ENCODE data around the gene VSTM5. TPM values are rescaled to one million over a fixed set of nuclear protein-coding genes. Genes with fewer than 3 reads are reported as not detected.

Gene VSTM5
- total RNA-seq, 3 donors from 2014 or later, result 0.29 TPM; not detected in 2

DNA sequence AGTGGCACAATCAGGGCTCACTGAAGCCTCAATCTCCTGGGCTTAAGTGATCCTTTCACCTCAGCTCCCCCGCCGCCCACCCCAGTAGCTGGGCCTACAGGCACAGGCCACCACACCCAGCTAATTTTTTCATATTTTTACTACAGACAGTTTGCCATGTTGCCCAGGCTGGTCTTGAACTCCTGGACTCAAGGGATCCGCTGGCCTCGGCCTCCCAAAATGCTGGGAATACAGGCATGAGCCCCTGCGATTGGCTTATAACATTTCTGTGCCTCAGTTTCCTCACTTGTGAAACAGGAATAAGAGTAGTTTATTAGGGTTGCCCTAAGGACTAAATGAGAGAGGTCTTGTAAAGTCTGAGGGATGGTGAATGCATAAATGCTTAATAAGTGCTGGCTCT lies 1.2 kb downstream of the VSTM5 start:
- DNase-seq (ENCODE audit: low spot score in 2 of 2), result no peak
- TF ChIP-seq POLR2A (IDR thresholded peaks at IDR 0.05) (no peak), CTCF (IDR thresholded peaks at IDR 0.05) (no peak), POLR2AphosphoS5 (IDR thresholded peaks at IDR 0.05) (no peak)
- intact Hi-C loops (cut with DNase I; ENCODE audit: low total_unique reads), result no loop called here

DNA sequence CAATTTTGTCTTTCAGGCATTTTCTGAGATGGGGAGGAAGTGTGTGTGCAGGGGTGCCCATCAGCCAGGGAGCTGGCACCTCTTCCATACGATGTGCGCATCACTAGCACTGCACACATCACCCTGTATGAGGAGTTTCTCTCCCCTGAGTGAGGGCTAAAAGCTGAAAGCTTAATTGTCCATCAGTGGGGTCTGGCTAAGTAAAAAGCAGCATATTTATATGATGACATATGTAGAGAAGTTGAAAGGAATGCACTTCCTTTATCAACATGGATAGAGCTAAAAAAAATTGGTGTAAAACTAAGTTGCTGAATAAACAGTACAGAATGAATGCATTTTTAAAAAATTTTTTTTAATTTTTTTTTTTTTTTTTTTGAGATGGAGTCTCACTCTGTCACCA lies 4.0 kb downstream of the VSTM5 start:
- no peaks in the 10 kb centered on the region for H3K9me3 ChIP-seq
- TF ChIP-seq POLR2A (IDR thresholded peaks at IDR 0.05), result no peak
- no peak for TF ChIP-seq CTCF (IDR thresholded peaks at IDR 0.05)
- no peak for TF ChIP-seq POLR2AphosphoS5 (IDR thresholded peaks at IDR 0.05)
- H3K36me3 ChIP-seq, result no peaks in the 10 kb centered on the region
- H3K4me1 ChIP-seq, result no peaks in the 10 kb centered on the region
- no peak overlapping the region for H3K4me3 ChIP-seq
- H3K27me3 ChIP-seq, result no peaks in the 10 kb centered on the region
- DNase-seq (ENCODE audit: low spot score in 2 of 2), result no peak
- H3K27ac ChIP-seq, result no peak overlapping the region
- intact Hi-C loops (cut with DNase I; ENCODE audit: low total_unique reads), result no loop called here

More for the DNA sequence above, 1.2 kb downstream of the VSTM5 start:
- Histone ChIP-seq H3K36me3 (no peaks in the 10 kb centered on the region), H3K9me3 (no peaks in the 10 kb centered on the region), H3K4me3 (no peak overlapping the region), H3K4me1 (no peaks in the 10 kb centered on the region), H3K27me3 (no peaks in the 10 kb centered on the region), H3K27ac (no peak overlapping the region)

DNA sequence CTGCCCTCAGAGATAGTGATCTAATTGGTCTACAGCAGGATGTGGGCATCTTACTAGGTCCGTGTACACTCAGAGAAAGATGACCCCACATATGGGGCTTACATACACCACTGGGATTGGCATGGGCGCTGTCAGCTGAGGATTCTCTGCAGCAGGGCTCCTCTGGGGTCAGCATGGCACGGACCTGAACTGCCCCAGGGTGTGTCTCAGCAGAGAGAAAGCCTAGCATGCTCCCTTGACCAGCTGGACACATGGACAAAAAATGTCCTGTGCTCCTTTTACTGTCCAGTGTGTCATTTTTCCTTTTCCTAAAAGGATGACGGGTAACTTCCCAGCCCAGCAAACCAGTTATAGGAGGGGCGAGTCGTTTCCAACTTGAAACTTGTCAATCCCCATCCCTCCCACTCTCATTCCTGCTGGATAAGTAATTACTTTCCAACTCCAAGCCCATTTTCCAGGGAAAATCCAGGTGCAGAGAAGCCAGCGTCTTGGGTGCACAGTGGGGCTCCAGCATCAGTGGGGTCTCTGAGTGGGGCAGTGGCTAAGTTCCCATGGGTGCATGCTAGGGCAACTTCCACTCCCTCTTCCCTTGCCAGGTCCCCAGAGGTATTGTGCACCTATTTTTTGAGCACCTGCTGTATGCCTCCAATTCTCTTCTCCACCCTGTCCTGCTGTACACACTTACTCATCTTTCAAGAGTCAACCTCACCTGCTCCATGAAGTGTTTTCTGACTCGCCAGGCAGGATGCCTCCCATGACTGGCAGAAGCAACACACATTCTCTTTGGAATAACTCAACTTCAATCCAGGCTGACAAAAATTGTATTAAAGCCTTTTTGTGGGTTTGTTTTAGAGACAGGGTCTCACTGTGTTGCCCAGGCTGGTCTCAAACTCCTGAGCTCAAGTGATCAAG lies 5.0 kb downstream of the VSTM5 start:
- Histone ChIP-seq H3K4me1 (no peaks in the 10 kb centered on the region), H3K9me3 (no peaks in the 10 kb centered on the region), H3K36me3 (no peaks in the 10 kb centered on the region), H3K27ac (no peak overlapping the region), H3K4me3 (no peak overlapping the region), H3K27me3 (no peaks in the 10 kb centered on the region)
- intact Hi-C loops (cut with DNase I; ENCODE audit: low total_unique reads), result no loop called here
- TF ChIP-seq POLR2AphosphoS5 (IDR thresholded peaks at IDR 0.05) (no peak), CTCF (IDR thresholded peaks at IDR 0.05) (no peak), POLR2A (IDR thresholded peaks at IDR 0.05) (no peak)
- no peak for DNase-seq (ENCODE audit: low spot score in 2 of 2)

- no peak for TF ChIP-seq CTCF (IDR thresholded peaks at IDR 0.05)
- TF ChIP-seq POLR2A (IDR thresholded peaks at IDR 0.05), result no peak
- TF ChIP-seq POLR2AphosphoS5 (IDR thresholded peaks at IDR 0.05), result no peak
- Histone ChIP-seq H3K27ac (no peak overlapping the region), H3K4me3 (no peak overlapping the region), H3K9me3 (no peaks in the 10 kb centered on the region), H3K27me3 (no peaks in the 10 kb centered on the region), H3K4me1 (no peaks in the 10 kb centered on the region), H3K36me3 (no peaks in the 10 kb centered on the region)
- intact Hi-C loops (cut with DNase I; ENCODE audit: low total_unique reads), result no loop called here
- no peak for DNase-seq (ENCODE audit: low spot score in 2 of 2)
These were observed 5.8 kb downstream of the VSTM5 start for GRCh38 chr11:93844568-93844967.

DNA sequence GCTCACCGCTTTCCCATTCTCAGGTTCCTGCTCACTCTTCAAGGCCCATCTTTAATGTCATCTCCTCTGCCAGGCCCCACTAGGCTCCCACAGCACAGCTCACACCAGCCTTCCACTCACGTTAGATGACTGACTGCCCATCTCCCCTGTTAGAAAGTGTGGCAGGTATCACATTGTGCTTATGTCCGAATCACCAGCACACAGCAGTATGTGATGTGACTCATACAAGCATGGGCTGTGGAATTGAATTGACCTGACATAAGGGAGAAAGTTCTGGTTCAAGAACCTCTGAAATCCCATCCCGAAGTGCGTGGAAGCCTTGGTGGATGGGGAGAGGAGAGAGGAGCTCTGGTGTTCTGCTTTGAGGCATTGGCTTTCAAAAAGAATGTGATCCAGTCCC lies 6.5 kb downstream of the VSTM5 start:
- Histone ChIP-seq H3K4me3 (no peak overlapping the region), H3K36me3 (no peaks in the 10 kb centered on the region), H3K4me1 (no peaks in the 10 kb centered on the region), H3K9me3 (no peaks in the 10 kb centered on the region), H3K27ac (no peak overlapping the region), H3K27me3 (no peaks in the 10 kb centered on the region)
- no peak for TF ChIP-seq POLR2A (IDR thresholded peaks at IDR 0.05)
- no peak for TF ChIP-seq POLR2AphosphoS5 (IDR thresholded peaks at IDR 0.05)
- TF ChIP-seq CTCF (IDR thresholded peaks at IDR 0.05), result no peak
- no peak for DNase-seq (ENCODE audit: low spot score in 2 of 2)
- intact Hi-C loops (cut with DNase I; ENCODE audit: low total_unique reads), result no loop called here

Data from breast epithelium (tissue), 4 donors.